CD4-positive, alpha-beta T cell treated with Interleukin-15 for 4 hours (primary cell): Measurements from ENCODE around the gene ACLY.
"Not testable (repeated sequence)": the region's sequence is repeated elsewhere in the genome, so short reads cannot be mapped to it uniquely, and the experiment has no call there.

Experiments used
- DNase-seq: peaks from one replicate; pipeline ENCODE4 v3.0.0-alpha.2; 2020; ENCODE audit warnings: low spot score

The ACLY gene

GRCh38 chr17:41939044-41939692 is 20.4 kb upstream of the ACLY start:
- DNase-seq: no peak

- DNase-seq: no peak
Observed at GRCh38 chr17:41937970-41938954, 19.5 kb upstream of the ACLY start.

GRCh38 chr17:41935641-41936040 is 16.9 kb upstream of the ACLY start:
- no peak for DNase-seq

- no peak for DNase-seq
Observed at GRCh38 chr17:41932816-41933389, 14.2 kb upstream of the ACLY start.

DNA sequence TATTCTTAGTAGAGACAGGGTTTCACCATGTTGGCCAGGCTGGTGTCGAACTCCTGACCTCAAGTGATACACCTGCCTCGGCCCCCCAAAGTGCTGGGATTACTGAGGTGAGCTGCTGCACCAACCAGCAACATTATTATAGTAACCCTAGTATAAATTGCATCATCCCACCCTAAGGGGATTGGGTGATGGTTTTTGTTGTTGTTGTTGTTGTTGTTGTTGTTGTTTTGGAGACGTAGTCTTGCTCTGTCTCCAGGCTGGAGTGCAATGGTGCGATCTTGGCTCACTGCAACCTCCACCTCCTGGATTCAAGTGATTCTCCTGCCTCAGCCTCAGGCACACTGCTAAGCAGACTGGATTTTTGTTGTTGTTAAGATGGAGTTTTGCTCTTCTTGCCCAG is 13.0 kb upstream of the ACLY start:
- not testable (repeated sequence) for DNase-seq

DNA sequence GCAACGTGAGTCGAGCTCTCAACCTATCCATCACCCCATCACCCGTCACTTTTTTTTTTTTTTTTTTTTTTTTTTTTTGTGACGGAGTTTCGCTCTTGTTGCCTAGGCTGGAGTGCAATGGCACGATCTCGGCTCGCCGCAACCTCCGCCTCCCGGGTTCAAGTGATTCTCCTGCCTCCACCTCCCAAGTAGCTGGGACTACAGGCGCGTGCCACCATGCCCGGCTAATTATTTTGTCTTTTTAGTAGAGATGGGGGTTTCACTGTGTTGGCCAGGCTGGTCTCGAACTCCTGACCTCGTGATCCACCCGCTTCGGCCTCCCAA is 12.0 kb upstream of the ACLY start:
- not testable (repeated sequence) for DNase-seq

DNA sequence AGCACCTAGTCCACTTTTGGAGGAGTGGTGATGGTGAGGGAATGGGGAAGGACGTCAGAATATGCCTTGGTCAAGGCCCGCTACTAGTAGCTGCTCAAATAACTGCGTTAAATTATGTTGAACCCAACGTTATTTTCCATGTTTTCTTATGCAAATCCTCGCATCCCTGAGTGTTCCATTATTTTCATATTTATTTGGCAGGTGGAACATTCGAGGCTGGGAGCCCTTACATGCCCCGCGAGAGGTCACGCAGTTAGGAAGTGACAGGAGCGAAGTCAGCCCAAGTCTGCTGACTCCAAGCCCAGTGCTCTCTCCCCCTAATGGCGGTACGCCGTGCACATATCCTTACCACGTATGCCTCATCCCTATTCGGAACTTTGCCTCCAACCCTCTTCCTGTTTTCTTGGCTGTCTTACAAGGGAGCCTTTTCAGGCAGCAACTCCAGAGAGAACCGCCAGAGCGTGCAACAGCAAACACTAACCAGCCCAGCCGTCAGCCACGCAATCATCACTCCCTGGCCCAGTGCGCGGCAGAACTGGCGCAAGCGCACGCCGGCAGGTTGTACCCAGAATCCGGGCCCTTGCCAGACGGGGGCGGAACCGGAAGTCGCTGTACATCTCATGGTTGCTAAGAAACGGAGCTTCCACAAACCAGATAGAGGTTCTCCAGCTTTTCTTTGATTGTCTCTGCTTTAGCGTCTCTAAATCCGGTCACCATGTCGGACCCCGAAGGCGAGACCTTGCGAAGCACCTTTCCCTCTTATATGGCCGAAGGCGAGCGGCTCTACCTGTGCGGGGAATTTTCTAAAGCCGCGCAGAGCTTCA is 11.5 kb upstream of the ACLY start, which contains the start of gene ODAD4:
Gene ODAD4 (plus strand): TSS at position 609 of the 824 bp plus-strand sequence. CDS start 107 bp downstream, at position 716.
- DNase-seq: peak; percentile 96

DNA sequence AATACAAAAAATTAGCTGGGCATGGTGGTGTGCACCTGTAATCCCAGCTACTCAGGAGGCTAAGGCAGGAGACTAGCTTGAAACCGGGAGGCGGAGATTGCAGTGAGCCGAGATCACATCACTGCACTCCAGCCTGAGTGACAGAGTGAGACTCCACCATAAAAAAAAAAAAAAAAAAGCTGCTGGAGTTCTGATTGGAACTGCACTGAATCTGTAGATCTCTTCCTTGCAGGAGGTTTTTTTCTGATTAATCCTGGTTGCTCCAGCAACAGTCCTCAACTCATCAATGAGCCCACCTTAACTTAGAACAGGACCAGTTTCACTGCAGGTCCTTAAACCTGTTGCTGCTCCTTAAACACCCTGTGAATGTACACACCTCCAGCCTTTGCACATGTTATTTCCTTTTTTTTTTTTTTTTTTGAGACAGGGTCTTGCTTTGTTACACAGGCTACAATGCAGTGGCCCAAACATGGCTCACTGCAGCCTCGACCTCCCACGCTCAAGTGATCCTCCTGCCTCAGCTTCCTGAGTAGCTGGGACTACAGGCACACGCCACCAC is 10.0 kb upstream of the ACLY start:
- no peak for DNase-seq

DNA sequence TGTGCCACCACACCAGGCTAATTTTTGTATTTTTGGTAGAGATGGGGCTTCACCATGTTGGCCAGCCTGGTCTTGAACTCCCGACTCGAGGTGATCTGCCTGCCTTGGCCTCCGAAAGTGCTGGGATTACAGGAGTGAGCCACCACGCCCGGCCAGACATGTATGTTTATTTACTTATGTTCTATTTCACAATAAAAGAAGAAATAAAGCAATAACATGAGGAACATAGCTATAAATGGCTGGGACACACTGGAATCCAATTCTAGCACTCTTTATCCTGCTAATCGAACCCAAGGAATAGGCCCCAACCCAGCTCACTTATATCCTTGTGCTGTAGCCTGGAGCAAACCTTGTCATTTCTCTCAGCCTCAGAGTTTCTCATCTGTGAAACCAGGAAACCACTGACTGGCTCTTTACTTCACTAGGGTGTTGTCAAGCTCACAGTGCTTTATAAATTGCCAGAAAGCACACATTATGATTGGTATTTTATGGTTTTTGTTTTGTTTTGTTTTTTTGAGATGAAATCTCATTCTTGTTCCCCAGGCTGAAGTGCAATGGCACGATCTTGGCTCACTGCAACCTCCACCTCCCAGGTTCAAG is 7.3 kb upstream of the ACLY start:
- DNase-seq: no peak

DNA sequence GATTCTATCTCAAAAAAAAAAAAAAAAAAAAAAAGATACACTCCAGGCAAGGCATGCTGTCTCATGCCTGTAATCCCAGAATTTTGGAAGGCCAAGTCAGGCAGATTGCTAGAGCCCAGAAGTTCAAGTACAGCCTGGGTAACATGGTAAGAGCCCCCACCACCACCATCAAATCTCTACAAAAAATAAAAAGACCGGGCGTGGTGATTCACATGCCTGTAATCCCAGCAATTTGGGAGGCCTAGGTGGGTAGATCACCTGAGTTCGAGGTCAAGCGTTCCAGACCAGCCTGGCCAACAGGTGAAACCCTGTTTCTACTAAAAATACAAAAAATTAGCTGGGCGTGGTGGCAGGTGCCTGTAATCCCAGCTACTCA is 1.8 kb upstream of the ACLY start:
- no peak for DNase-seq

GRCh38 chr17:41919840-41920579 is 1.3 kb upstream of the ACLY start:
- no peak for DNase-seq

GRCh38 chr17:41919165-41919817 is 540 bp upstream of the ACLY start:
- DNase-seq: no peak

GRCh38 chr17:41917679-41918313 is 955 bp downstream of the ACLY start:
- peak; percentile 30 for DNase-seq

DNA sequence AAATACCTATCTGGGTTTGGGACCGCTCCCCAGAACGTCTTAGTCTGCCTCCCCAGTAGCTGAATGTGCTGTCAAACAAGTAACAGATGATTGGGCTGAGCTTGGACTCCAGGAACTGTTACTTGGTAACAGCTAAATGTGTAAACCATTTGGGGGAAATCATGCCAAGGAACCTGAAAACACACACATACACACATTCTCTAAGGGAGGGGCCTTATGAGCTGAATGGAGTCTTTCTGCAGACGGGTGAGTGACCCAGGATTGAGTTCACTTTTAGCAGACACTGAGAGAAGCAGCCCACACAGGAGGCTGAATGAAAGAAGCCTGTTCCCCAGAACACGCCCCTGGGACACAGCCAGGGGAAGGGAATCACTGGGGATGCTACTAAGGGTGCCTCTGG is 1.6 kb downstream of the ACLY start:
- DNase-seq: peak; percentile 13

- no peak for DNase-seq
Observed at GRCh38 chr17:41915566-41915965, 3.2 kb downstream of the ACLY start.

DNA sequence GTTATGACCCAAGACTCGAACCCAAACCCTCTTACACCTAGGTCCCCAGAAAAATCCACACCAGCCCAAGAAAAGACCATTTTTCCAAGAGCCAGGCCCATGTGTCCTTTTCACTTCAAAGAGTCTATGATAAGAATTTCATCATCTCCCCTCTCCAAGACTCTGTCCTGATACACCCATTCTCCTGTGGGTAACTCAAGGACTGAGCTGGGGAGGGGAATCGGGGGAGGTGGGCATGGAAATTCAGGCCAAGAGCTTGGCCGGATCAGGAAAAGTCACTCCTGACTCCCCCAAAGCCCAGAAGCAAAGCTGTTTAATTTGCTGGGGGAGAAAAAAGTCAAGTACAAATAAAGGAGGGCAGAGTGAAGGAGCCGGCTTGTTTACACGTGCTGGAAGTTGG is 3.7 kb downstream of the ACLY start:
- no peak for DNase-seq

GRCh38 chr17:41914358-41914766 is 4.4 kb downstream of the ACLY start:
- no peak for DNase-seq

DNA sequence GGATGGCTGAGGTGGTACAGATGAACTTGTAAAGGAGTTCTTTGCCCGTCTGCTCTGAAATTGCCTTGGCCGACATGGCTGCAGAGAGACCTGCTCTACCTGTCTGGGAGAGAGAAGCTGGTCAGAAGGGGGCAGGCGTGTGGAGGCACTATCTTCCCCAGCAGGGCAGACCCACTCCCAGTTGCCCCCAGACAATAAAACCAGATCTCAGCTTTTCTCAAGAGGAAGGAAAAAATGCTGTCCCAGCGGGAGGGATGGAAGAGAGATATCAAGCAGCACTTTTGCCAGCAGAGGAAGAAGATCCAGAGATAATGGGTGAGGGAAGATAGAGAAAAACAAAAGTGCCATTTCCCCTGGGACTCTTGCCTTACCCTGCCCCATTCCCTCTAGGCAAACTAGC is 5.0 kb downstream of the ACLY start:
- DNase-seq: no peak

GRCh38 chr17:41912925-41913324 is 5.8 kb downstream of the ACLY start:
- no peak for DNase-seq
